Peyer's patch (tissue), 4 donors: Measurements from ENCODE around the gene TMEM117. TPM values are rescaled to one million over a fixed set of nuclear protein-coding genes. Genes with fewer than 3 reads are reported as not detected.

Experiments
- DNase-seq, 3 donors: peaks; one replicate each; pipeline ENCODE4 v3.0.0-alpha.2; 2017 to 2019
- H3K27ac ChIP-seq, 4 donors: fragments of 200-600 bp; sonication (generic); one replicate each; pipeline ENCODE4 v1.5.1; 2016 to 2019
- H3K27me3 ChIP-seq, 2 donors: fragments of 200-600 bp; sonication (generic); one replicate each; pipeline ENCODE4 v1.5.1; 2019
- H3K36me3 ChIP-seq, 3 donors: fragments of 200-600 bp; sonication (generic); one replicate each; pipeline ENCODE4 v1.5.1; 2016 to 2019
- H3K4me1 ChIP-seq, 4 donors: fragments of 200-600 bp; sonication (generic); one replicate each; pipeline ENCODE4 v1.5.1; 2016 to 2019
- H3K4me3 ChIP-seq, 4 donors: fragments of 200-600 bp; sonication (generic); 1 replicate in 3 of 4; 2 replicates in 1 of 4; pipeline ENCODE4 v1.5.1; 2016 to 2019; ENCODE audit warnings: mild to moderate bottlenecking in 1 of 4
- H3K9me3 ChIP-seq, 4 donors: fragments of 200-600 bp; sonication (generic); one replicate each; pipeline ENCODE4 v1.5.1; 2016 to 2019; ENCODE audit warnings: mild to moderate bottlenecking in 1 of 4
- CTCF ChIP-seq, 6 experiments: fragments of 450-650 bp in 4 of 6; fragments of 200-600 bp in 2 of 6; sonication (generic) in 1 of 6; IDR thresholded peaks; one replicate each; pipeline ENCODE4 v1.5.1; 2017 to 2019; ENCODE audit warnings: antibody characterized with exemption in 6 of 6, mild to moderate bottlenecking in 3 of 6, moderate library complexity in 1 of 6
- POLR2A ChIP-seq, 2 donors: fragments of 450-650 bp; IDR thresholded peaks; one replicate each; pipeline ENCODE4 v1.5.1; 2017; ENCODE audit warnings: antibody characterized with exemption in 2 of 2, mild to moderate bottlenecking in 2 of 2, moderate library complexity in 2 of 2
- total RNA-seq, 4 donors: library from RNA; depleted of rRNA; stranded (reverse); fragments of >200 nt; gene quantifications; one replicate each; pipeline ENCODE4 v1.1.0, GENCODE V29; 2016

TMEM117 gene
- total RNA-seq: 10 to 100 TPM; 10.7 to 60.1 (median 51.9) TPM

GRCh38 chr12:43835656-43836474 lies at the start of gene TMEM117:
TSS of gene TMEM117 (plus strand) at chr12:43836081.
- TF ChIP-seq POLR2A (IDR thresholded peaks at IDR 0.05) (peak; percentile 61 to 84), CTCF (IDR thresholded peaks at IDR 0.05) (peak in 1 of 6 experiments; percentile 11)
- Histone ChIP-seq H3K4me1 (peaks cover 0 to 6% (median 2%) of the 10 kb centered on the region in 4 donors), H3K9me3 (no peaks in the 10 kb centered on the region), H3K36me3 (no peaks in the 10 kb centered on the region), H3K4me3 (peak within 1 kb of the TSS; percentile 61 to 97 (median 80)), H3K27ac (peak within 1 kb of the TSS; percentile 83 to 97 (median 94)), H3K27me3 (no peaks in the 10 kb centered on the region)
- peak; percentile 48 to 86 (median 80) for DNase-seq

- Histone ChIP-seq H3K9me3 (no peaks in the 10 kb centered on the region), H3K27me3 (no peaks in the 10 kb centered on the region), H3K27ac (no peak overlapping the region), H3K36me3 (peaks cover 0 to 60% (median 0%) of the 10 kb centered on the region in 3 donors), H3K4me3 (no peak overlapping the region), H3K4me1 (no peaks in the 10 kb centered on the region)
- no peak for TF ChIP-seq POLR2A (IDR thresholded peaks at IDR 0.05)
- TF ChIP-seq CTCF (IDR thresholded peaks at IDR 0.05): no peak
- no peak for DNase-seq
Observed at GRCh38 chr12:43786899-43787693, 48.8 kb upstream of the TMEM117 start.

DNA sequence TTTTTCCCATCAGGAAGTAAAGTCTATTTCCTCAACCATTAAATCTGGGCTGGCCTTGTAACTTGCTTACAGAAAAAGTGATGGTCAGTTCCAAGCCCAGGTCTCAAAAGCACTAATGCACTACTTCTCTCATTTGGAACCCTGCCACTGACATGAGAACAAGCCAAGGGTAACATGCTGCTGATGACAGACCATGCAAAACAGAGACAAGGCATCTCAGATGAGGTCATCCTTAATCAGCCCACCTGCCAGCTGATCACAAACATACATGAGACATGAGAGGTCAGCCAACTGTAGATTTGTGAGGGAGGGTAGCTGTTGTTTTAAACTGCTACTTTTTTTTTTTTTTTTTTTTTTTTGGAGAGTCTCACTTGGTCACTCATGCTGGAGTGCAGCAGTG lies 45.9 kb upstream of the TMEM117 start:
- Histone ChIP-seq H3K27ac (no peak overlapping the region), H3K27me3 (no peaks in the 10 kb centered on the region), H3K4me1 (no peaks in the 10 kb centered on the region), H3K9me3 (no peaks in the 10 kb centered on the region), H3K4me3 (no peak overlapping the region), H3K36me3 (peaks cover 0 to 43% (median 0%) of the 10 kb centered on the region in 3 donors)
- DNase-seq: no peak
- TF ChIP-seq CTCF (IDR thresholded peaks at IDR 0.05): no peak
- TF ChIP-seq POLR2A (IDR thresholded peaks at IDR 0.05): no peak

DNA sequence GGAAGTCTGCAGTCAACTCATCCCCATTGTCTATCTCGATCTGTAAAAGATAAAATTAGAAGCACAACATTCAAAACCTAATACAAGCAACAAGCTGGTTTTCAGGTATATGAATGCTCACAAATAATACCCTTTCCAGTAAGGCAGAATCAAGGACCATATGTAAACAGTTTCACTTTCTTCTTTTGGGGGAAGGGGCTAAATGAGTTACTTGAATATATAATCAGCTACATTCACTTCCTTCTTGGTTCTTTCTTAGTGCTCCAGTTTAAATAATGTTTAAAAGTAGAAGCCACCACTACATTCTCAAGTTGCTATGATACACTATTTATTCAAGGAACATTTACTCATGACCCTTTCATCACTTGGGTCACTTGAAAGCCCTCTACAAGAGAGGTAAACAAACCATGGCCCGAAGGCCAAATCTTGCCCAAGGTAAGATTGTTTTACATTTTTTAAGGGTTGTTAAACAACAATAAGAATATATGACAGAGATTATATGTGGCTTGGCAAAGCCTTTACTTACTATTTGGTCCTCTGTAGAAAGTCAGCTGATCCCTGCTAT lies 40.1 kb upstream of the TMEM117 start:
- H3K9me3 ChIP-seq: no peaks in the 10 kb centered on the region
- DNase-seq: no peak
- no peaks in the 10 kb centered on the region for H3K27me3 ChIP-seq
- peaks cover 0 to 69% (median 0%) of the 10 kb centered on the region in 3 donors for H3K36me3 ChIP-seq
- H3K4me3 ChIP-seq: no peak overlapping the region
- H3K27ac ChIP-seq: no peak overlapping the region
- no peaks in the 10 kb centered on the region for H3K4me1 ChIP-seq
- TF ChIP-seq CTCF (IDR thresholded peaks at IDR 0.05) (no peak), POLR2A (IDR thresholded peaks at IDR 0.05) (no peak)

GRCh38 chr12:43797561-43798217 lies 38.2 kb upstream of the TMEM117 start:
- no peak for TF ChIP-seq POLR2A (IDR thresholded peaks at IDR 0.05)
- no peak for TF ChIP-seq CTCF (IDR thresholded peaks at IDR 0.05)
- H3K36me3 ChIP-seq: peaks cover 0 to 79% (median 0%) of the 10 kb centered on the region in 3 donors
- no peak for DNase-seq

More at GRCh38 chr12:43797561-43798217, 38.2 kb upstream of the TMEM117 start:
- Histone ChIP-seq H3K27ac (no peak overlapping the region), H3K9me3 (no peaks in the 10 kb centered on the region), H3K4me3 (no peak overlapping the region), H3K4me1 (no peaks in the 10 kb centered on the region), H3K27me3 (no peaks in the 10 kb centered on the region)
